Activated CD4-positive, alpha-beta T cell treated with anti-CD3 and anti-CD28 coated beads, Interleukin-2, amount 50 U/mL, for 24 hours (primary cell): ENCODE measurements around the gene RBFOX1.
"Not testable (repeated sequence)": the region's sequence is repeated elsewhere in the genome, so short reads cannot be mapped to it uniquely, and the experiment has no call there.

ENCODE experiments used
- DNase-seq, 2 donors: peaks; one replicate each; pipeline ENCODE4 v3.0.0-alpha.2; 2020; ENCODE audit warnings: low read depth in 1 of 2, low spot score in 1 of 2

Gene RBFOX1

GRCh38 chr16:7452090-7452489, 119.4 kb downstream of the RBFOX1 start:
- DNase-seq: no peak

DNA sequence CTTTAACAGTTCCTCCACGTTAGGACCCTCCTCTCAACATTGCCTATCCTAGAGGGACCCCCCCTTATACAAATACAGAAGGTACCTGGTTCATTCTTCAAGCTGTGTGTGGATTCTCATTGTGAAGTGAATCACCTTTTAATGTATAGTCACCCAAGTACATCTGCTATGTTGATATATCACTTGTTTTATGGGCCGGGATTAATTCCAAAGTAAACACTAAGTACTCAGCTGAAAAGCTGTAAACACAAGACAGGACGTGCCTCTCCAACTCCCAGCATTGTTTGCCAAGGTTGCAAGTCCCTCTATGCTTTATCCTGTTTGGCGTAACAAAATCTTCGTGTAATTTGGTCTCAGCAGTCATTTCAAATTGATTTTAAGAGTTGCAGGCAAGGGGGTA, 123.6 kb downstream of the RBFOX1 start:
- no peak for DNase-seq

DNA sequence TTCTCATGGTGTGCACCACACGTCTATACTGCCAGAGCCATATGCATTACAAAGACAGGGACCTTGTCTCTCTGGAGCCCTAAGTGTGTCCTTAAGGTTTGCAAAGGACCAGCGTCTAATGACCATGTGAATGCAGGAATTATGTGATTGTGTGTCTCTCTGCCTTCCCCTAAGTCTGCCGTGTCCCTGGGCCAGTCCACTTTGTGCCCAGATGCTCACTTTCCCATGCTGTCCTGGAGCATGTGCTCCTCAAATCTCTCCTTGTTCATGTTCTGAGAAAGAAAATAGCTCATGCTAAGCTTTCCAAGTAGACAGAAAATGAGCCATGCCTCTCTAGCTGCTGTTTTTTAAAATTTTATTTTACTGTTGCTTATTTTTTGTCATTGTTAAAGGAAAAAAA, 125.5 kb downstream of the RBFOX1 start:
- no peak for DNase-seq

DNA sequence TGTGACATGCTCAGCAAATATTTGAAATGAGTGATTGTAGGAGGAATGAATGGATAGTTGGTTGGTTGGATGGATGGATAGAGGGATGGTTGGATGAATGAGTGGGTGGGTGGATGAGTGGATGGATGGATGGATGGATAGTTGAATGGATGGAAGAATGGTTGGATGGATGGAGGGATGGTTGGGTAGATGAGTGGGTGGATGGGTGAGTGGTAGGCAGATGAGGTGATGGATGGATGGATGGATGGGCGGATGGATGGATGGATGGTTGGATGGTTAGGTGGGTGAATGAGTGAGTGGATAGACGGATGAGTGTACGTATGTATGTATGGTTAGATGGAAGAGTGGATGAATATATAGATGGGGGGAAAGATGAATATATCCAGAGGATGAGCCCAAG, 137.7 kb downstream of the RBFOX1 start:
- no peak for DNase-seq

DNA sequence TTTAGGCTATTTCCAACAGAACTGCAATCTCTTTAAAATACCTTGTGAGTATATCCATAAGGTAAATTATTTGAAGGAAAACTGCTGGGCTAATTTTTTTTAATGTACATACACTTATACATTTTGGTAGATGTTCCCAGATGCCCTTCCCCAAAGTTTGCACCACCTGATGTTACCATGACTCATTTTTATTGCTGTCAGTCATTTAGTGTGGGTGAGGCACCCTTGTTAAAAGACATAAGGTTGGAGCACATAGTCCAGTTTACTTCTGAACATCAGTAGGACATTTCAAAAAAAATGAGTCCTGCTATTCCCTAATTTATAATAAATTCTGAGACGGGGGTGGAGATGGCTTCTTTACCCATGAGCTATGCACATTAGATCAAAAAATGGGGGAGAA, 138.6 kb downstream of the RBFOX1 start:
- no peak for DNase-seq

- DNase-seq: no peak
These were observed 149.4 kb downstream of the RBFOX1 start for GRCh38 chr16:7482032-7482431.

GRCh38 chr16:7482596-7483290, 150.1 kb downstream of the RBFOX1 start:
- DNase-seq: no peak

DNA sequence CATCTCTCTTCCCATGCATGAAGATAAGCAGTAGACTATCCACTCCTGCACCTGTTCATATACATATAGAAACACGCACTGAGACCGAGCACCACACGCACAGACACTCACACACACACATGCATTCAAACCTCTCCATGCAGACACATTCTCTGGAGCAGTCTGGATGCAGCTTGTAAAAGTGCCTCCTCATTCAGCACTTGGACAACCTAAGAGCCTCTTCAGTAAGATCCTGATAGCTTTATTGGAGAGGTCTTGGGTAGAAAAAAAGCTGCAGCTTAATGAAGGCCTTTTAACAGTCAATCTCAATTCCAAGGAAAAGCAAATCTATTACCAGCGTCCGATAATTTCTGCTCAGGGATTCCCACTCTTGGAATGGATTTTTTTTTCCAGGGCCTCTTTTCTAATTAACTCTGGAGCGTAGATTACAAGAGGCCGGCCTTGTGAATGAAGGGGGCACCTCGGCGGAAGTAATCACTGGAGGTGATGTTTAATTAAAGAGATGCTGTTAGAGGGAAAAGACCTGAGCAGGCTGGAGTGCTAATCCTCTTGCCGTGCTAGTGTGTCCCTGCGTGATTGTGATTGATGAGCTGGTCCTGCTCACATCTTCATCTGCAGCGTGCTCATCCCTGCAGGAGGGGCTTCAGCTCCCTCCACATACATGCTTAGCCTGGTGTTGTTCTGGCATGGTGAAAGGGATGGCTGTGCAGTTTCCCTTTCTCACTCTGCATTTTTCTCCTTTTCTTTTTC, 155.1 kb downstream of the RBFOX1 start:
- no peak for DNase-seq

DNA sequence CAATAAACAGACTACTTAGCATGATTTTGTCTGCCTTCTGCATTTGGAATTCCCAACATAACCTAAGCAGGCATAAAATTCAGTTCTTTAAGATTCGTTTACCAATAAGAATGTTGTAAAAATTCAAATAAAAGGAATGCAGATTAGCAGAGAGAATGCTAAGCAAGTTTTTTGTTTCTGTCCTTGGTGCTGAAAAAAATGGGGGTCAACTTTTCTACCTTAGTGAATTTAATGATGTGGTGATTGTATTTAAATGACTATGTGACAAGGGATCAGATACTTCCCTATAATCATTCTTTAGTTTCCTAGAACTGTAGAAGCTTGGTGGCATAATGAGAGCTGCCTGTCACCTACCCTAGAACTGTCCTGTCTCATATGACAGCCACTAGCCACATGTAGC, 159.5 kb downstream of the RBFOX1 start:
- no peak for DNase-seq

- DNase-seq: no peak
These were observed 160.5 kb downstream of the RBFOX1 start for GRCh38 chr16:7493133-7493532.

DNA sequence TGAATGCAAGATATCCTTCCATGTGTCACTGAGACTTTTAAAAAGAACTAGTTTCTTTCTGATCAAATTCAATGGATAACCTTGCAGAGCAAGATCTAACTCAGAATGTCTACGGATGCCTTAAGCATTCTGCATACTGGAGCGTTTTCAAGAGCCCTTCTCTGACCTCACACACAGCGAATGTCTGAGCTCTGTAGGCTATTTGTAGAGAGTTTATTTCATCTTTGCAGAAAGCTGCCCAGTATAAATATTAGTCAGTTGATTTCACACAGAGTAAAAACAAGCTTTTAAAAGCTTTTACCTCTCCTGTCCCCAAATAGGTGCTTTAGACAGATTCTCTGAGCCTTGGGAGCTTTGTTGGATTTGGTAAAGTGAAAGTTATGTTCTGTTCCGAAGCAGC, 165.0 kb downstream of the RBFOX1 start:
- DNase-seq: no peak

DNA sequence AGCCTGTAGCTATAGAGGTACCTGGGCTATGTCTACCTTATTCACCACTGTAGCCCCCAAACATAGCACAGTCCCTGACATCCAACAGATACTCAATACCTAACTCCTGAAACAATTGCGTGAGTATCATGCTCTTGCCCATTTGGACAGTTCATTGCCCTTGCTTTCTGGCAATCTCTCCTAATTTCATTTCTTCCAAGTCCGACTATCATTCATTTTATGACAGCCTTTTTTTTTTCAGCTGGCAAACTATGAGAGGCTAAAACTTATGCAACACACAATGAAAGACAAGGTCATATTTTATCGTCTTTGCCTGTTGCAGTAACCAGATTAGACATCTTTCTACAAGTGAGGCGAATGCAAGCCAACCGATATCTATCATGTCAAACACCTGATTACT, 169.2 kb downstream of the RBFOX1 start:
- no peak for DNase-seq

GRCh38 chr16:7502591-7503157, 170.0 kb downstream of the RBFOX1 start:
- not testable (repeated sequence) for DNase-seq

DNA sequence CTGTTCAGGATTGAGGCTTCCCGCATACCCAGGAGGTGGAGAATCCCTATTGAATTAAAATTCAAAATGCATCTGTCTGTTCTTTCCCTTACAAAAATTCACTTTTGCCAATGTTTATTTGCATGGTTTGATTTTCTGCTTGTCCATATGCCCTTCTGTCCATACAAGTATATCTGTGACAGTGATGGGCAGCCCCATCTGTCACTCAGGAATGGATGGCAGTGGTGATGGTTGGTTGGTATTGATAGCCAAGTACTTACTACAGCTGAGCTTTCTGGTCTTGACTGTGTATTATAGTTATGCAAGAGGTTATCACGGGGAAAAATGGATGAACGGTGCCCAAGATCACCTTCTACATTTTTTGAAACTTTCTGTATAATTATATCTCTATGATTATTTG, 171.0 kb downstream of the RBFOX1 start:
- no peak for DNase-seq

DNA sequence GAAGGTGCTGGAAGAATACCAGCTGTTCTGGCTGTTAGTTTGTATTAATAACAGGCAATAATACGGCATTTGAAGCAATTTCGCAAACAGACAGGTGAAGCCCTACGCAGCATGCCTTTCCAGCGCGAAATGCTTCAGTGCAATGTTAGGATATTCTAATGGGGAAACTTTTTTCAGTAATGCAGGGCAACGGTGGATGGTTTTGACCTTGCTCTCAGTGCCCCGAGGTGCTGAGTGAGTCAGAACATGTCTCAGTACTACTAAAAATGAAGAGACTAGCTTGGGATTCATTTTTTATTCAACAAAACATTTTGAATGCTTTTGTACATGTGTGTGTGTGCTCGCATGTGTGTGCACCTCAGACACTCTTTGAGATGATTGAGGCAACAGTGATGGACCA, 172.2 kb downstream of the RBFOX1 start:
- DNase-seq: no peak

GRCh38 chr16:7505495-7505894, 172.8 kb downstream of the RBFOX1 start:
- no peak for DNase-seq

DNA sequence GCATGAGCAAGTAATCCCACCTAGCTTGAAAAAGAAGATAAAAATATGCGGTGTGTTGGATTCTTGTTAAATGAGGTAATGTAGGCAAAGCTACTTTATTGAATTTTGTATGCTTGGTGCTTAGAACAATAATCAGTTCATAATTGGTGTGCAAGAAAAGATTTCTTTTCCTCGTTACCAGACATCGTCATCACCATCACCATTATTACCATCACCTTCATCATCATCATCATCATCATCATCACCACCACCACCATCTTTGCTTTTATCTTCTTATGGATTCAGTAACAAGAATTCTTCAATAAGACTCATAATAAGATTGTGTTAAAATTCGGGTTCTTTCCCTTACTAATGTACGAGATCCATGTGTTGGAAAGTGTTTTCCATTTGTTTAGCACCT, 173.7 kb downstream of the RBFOX1 start:
- no peak for DNase-seq

DNA sequence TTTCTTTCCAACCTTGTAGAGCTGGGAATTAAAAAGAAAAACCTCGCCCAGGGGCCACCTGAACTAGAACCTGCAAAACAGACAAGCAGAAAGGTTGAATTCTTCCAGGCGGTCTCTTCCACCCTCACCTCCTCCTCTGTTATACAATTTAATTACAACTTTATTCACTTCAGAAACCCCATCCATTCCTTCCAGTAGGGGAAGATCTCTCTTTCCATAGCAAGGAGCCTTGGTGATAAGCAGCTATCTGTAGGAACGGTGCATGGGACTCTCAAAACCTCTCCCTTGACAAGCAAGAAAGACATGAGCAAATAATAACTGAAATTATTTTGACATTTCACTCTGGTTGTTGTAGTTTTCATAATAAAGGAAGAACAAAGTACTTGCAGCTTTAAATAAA, 176.0 kb downstream of the RBFOX1 start:
- no peak for DNase-seq

DNA sequence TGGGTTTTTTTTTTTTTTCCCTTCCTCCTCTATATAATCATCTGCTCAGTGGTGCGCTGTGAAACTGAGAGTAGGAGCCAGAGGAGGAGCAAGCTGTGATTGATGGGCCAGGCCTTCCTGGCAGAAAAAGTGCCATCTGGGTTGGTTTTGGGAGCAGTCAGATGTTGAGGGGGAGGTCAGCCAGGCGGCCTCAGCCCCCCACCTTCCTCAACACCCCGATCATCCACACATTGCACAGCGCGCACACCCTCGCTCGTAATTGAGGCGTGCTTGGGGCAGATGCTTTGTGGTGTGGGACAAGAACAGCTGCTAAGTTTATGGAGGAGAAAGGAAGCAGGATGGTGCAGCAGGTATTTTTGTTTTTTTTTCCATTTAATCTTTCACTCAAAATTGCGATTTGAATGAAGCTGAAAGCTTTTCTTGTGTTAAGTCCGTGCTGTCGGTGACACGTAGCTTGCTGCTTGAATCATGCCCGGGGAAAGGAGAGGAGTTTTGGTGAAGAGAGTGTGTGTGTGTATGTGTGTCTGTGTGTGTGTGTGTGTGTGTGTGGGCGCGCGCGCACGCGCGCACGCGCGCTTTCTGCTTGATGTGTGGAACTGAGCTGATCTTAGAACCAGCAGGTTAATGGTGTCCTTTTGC, 177.4 kb downstream of the RBFOX1 start:
- no peak for DNase-seq

DNA sequence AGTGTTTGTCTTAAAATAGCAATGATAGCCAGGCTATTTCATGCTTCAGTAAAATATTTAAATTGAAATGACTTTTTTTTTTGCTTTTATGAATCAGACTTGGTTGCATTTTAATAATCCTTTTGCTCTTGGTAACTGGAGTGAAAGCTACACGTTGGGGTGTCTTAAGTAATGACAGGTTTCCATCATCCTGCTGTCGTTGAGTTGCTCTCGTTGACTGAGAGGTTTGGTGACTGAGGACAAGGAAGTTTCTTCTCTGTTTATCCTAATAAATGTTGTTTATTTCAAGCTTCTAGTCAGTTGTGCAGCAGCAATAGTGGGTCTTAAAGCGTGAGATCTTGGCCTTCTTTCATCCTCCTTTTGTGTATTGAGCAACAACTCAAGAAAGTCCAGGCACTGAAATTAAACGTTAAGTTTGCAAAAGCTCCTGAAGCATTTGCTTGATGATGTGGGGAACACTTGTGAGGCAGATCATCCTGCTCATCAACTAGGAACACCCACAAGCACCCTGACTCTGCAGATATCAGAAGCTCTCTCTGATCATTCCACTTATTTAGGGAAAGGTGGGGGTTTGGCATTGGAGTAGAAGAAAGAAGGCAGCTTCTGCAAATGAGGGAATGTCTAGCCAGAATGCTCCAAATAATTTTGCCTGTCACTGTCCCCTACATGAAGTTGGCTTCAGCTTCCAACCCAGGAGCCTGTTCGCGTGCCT, 179.1 kb downstream of the RBFOX1 start:
- no peak for DNase-seq

DNA sequence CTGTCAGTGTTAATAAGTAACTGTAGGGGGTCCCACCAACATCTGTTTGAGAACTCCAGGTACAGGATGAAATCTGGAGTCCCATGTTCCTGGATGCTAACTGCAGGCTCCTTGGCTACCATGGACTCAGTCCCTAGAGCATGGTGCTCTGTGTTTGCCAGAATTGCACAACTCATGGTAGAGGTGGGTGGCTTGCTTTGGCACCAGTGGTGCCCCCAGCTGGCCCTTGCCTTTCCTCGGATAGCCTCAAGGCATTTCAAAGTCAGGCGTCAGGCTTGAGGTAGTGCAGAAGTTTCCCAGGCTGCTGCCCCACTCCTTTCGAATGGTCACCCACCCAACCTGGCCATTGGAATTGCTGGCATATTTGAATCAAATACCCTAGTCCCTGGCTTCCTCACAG, 179.9 kb downstream of the RBFOX1 start:
- no peak for DNase-seq
